HG02588 (cell line): ENCODE data around the gene RAX2.

Source experiments
- ATAC-seq: cut with Tn5 transposase; IDR thresholded peaks from one replicate; pipeline ENCODE4 v1.9.1; 2021; ENCODE audit warnings: mild to moderate bottlenecking, moderate library complexity; ENCODE audit not compliant: unreplicated experiment

The RAX2 gene

GRCh38 chr19:3733549-3734309, 38.3 kb downstream of the RAX2 start:
- no peak for ATAC-seq

- ATAC-seq, result no peak
Observed at GRCh38 chr19:3732108-3732507, 39.9 kb downstream of the RAX2 start.

DNA sequence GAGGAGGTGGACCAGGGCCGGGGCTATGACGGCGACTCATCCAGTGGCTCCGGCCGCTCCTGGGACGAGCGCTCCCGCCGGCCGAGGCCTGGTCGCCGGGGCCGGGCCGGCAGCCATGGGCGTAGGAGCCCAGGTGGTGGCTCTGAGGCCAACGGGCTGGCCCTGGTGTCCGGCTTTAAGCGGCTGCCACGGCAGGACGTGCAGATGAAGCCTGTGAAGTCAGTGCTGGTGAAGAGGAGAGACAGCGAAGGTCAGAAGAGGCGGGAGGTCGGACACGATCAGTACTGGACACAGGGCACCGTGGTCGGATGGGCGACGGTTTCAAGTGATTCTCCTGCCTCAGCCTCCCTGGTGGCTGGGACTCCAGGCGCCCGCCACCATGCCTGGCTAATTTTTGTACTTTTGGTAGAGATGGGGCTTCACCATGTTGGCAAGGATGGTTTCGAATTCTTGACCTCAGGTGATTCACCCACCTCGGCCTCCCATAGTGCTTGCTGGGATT, 41.5 kb downstream of the RAX2 start:
- ATAC-seq, result no peak

DNA sequence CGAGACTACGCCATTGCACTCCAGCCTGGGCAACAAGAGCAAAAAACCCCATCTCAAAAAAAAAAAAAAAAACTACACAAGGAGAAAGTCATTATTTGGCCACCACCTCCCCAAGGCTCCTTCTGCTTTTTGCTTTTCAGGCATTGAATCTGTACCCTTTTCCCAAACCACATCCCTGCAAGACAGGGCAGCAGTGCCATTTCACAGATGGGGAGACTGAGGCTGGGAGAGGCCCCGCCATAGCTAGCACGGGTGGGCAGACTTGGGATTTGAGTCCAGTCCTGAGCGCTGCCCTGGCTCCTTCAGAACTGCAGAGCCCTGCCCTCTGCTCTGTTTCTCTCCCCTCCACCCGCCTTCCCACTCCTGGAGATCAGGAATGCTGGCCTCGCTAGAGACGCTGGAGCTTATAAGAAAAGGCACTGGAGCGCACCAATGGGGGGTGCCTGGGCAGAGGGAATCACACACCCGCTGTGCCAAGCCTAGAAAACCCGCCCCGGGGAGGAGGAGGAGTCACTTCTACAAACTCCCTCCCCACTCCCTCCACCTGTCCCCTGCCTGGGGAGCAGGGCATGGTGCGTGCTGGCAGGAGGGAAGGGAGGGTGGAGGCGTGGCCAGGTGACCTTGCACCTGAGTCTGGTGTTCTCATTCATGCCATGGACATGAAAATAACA, 46.3 kb downstream of the RAX2 start:
- ATAC-seq, result no peak

- ATAC-seq, result no peak
Observed at GRCh38 chr19:3725121-3725520, 46.9 kb downstream of the RAX2 start.

- no peak for ATAC-seq
Observed at GRCh38 chr19:3723883-3724282, 48.1 kb downstream of the RAX2 start.

DNA sequence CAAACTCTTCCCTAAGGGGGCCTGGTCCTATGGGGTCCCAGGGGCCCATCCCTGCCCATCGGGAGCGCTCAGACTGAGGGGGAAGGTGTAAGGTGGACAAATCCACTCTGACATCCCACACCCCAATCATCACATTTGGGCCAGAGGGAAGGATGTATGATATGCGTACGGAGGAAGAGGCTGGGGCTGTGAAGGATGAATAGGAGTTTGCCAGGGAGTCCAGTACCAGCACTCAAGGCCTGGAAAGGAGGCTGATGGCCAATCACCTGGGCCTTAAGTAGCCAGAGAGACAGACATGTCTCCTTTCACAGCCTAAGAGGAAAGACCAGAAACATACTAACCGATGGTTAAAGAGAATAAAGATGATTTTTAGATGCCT, 48.9 kb downstream of the RAX2 start:
- ATAC-seq, result no peak

- no peak for ATAC-seq
Observed at GRCh38 chr19:3722443-3723109, 49.5 kb downstream of the RAX2 start.

DNA sequence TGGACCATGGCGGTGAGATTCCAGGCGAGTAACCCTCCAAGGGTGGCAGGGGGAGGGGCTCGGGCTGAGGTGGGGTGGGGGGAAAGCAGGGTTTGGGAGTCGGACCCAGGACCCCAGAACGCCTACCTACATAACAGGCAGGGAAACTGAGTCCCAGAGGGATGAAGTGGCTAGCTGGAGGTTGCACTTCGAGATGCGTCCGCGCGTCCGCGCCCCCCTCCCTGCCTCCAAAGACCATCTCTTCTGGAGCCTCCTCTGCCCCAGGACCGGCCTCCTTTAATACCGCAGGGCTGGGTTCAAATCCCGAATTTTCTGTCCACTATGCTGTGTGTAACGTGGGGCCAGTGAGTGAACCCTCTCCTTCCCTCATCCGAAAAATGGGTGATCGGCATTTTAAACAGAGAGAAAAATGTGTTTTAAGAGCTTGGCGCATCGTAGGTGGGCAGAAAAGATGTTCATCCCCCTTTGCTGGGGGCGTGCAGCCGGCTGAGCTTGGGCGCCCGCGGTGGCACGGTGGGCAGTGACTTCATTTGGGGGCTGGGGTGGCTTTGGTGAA, 50.1 kb downstream of the RAX2 start:
- no peak for ATAC-seq

- ATAC-seq, result no peak
Observed at GRCh38 chr19:3721131-3721886, 50.7 kb downstream of the RAX2 start.

DNA sequence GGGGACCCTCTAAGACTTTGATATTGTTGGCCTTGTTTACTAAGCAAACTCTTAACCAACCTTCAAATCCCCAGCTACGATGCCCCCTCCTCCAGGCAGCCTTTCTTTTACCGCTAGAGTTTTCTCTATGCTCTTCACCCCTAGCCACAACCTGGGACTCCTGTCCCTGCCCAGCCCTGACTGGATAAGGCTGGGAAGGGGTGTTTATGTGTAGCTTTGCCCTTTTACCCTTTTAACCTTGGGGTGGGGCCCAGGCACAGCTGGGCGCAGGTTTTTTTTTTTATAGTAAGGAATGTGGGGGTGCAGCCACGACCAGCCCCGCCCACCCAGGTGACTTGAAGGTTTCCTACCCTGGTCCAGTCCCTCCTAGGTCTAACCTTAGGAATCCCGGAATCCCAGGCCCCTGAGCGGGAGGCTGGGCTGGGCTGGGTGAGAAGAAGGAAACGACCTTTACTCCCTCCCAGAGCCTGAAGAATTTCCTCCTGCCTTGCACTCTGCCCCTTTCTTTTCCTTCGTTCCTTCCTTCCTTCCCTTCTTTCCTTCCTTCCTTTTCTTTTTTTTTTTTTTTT, 51.6 kb downstream of the RAX2 start:
- no peak for ATAC-seq

- no peak for ATAC-seq
Observed at GRCh38 chr19:3719868-3720267, 52.2 kb downstream of the RAX2 start.
